Mesenchymal stem cell (in vitro differentiated cells and primary cell): Measurements from ENCODE around the gene SAMSN1.
A peak's percentile ranks its signal among the peaks of the same experiment; 100 is the strongest.

Experiments used
- DNase-seq: peaks from one replicate; pipeline ENCODE4 v3.0.0-alpha.2; 2013
- H2AFZ ChIP-seq: one replicate; pipeline ENCODE4 v1.6.1; 2013; ENCODE audit warnings: low read depth, mild to moderate bottlenecking, control low read depth, inconsistent platforms, low read length, moderate library complexity
- H2AK5ac ChIP-seq: 2 replicates; pipeline ENCODE4 v1.6.1; 2013; ENCODE audit warnings: low read length, moderate library complexity, mild to moderate bottlenecking, inconsistent platforms; ENCODE audit not compliant: severe bottlenecking
- H2BK120ac ChIP-seq: one replicate; pipeline ENCODE4 v1.6.1; 2013; ENCODE audit warnings: low read depth, mild to moderate bottlenecking, inconsistent platforms, low read length, moderate library complexity
- H2BK12ac ChIP-seq, 2 experiments: one replicate each; pipeline ENCODE4 v1.6.1; 2013; ENCODE audit warnings: inconsistent platforms in 2 of 2, low read length in 2 of 2, mild to moderate bottlenecking in 2 of 2, moderate library complexity in 2 of 2, control low read depth in 1 of 2
- H2BK15ac ChIP-seq: one replicate; pipeline ENCODE4 v1.6.1; 2013; ENCODE audit warnings: mild to moderate bottlenecking, low read depth, inconsistent platforms; ENCODE audit not compliant: poor library complexity, severe bottlenecking
- H2BK5ac ChIP-seq: 2 replicates; pipeline ENCODE4 v1.6.1; 2013; ENCODE audit warnings: low read depth, mild to moderate bottlenecking, low read length, control low read depth, inconsistent platforms; ENCODE audit not compliant: poor library complexity, severe bottlenecking
- H3K14ac ChIP-seq, 2 experiments: one replicate each; pipeline ENCODE4 v1.6.1; 2013; ENCODE audit warnings: inconsistent platforms in 2 of 2, low read length in 2 of 2, control low read depth in 1 of 2, mild to moderate bottlenecking in 1 of 2, moderate library complexity in 1 of 2
- H3K18ac ChIP-seq, 2 experiments: one replicate each; pipeline ENCODE4 v1.6.1; 2013; ENCODE audit warnings: inconsistent platforms in 2 of 2, low read length in 2 of 2, control low read depth in 1 of 2, low read depth in 1 of 2, mild to moderate bottlenecking in 1 of 2
- H3K23ac ChIP-seq, 2 experiments: one replicate each; pipeline ENCODE4 v1.6.1; 2013; ENCODE audit warnings: inconsistent platforms in 2 of 2, low read length in 2 of 2, mild to moderate bottlenecking in 2 of 2, moderate library complexity in 2 of 2, control low read depth in 1 of 2
- H3K27ac ChIP-seq: 2 replicates; pipeline ENCODE4 v1.5.1; 2013; ENCODE audit warnings: mild to moderate bottlenecking, moderate library complexity, low read length, control low read depth, inconsistent platforms; ENCODE audit not compliant: poor library complexity, severe bottlenecking
- H3K27me3 ChIP-seq, 2 experiments: 2 replicates each; pipeline versions ENCODE4 v1.6.1 to v1.7.0; 2013; ENCODE audit warnings: low read length in 2 of 2, mild to moderate bottlenecking in 2 of 2, moderate library complexity in 2 of 2, control low read depth in 1 of 2, inconsistent platforms in 1 of 2; ENCODE audit not compliant: control insufficient read depth in 1 of 2, insufficient read depth in 1 of 2
- H3K36me3 ChIP-seq, 2 experiments: 2 replicates each; pipeline versions ENCODE4 v1.6.1 to v1.7.0; 2013; ENCODE audit warnings: low read length in 2 of 2, control low read depth in 1 of 2, inconsistent platforms in 1 of 2, low read depth in 1 of 2, mild to moderate bottlenecking in 1 of 2; ENCODE audit not compliant: insufficient read depth in 2 of 2, control insufficient read depth in 1 of 2
- H3K4ac ChIP-seq, 2 experiments: one replicate each; pipeline ENCODE4 v1.6.1; 2013; ENCODE audit warnings: inconsistent platforms in 2 of 2, low read length in 2 of 2, mild to moderate bottlenecking in 2 of 2, moderate library complexity in 2 of 2, control low read depth in 1 of 2, low read depth in 1 of 2
- H3K4me1 ChIP-seq: 2 replicates; pipeline ENCODE4 v1.6.1; 2013; ENCODE audit warnings: low read depth, low read length, control low read depth; ENCODE audit not compliant: control insufficient read depth, insufficient read depth
- H3K4me2 ChIP-seq: 2 replicates; pipeline ENCODE4 v1.6.1; 2013; ENCODE audit warnings: low read length, mild to moderate bottlenecking, inconsistent platforms; ENCODE audit not compliant: poor library complexity, severe bottlenecking
- H3K4me3 ChIP-seq, 2 experiments: 2 replicates each; pipeline versions ENCODE4 v1.5.1 to v1.7.0; 2013; ENCODE audit warnings: low read length in 2 of 2, mild to moderate bottlenecking in 2 of 2, control low read depth in 1 of 2, low read depth in 1 of 2; ENCODE audit not compliant: insufficient read depth in 1 of 2
- H3K79me1 ChIP-seq: replicated peaks from 2 replicates; pipeline ENCODE4 v1.6.1; 2013; ENCODE audit warnings: mild to moderate bottlenecking, control low read depth, low read length, inconsistent platforms; ENCODE audit not compliant: poor library complexity, severe bottlenecking
- H3K9ac ChIP-seq: 2 replicates; pipeline ENCODE4 v1.7.0; 2013; ENCODE audit warnings: mild to moderate bottlenecking, low read length, moderate library complexity
- H3K9me3 ChIP-seq: 2 replicates; pipeline ENCODE4 v1.7.0; 2013; ENCODE audit warnings: mild to moderate bottlenecking, low read length; ENCODE audit not compliant: control insufficient read depth
- H4K8ac ChIP-seq: one replicate; pipeline ENCODE4 v1.6.1; 2013; ENCODE audit warnings: inconsistent platforms, mild to moderate bottlenecking, low read length, moderate library complexity
- H4K91ac ChIP-seq: one replicate; pipeline ENCODE4 v1.6.1; 2013; ENCODE audit warnings: mild to moderate bottlenecking, low read length, inconsistent platforms
- WGBS: methylation state at CpG from one replicate; pipeline ENCODE4 v1.1.7; 2013; ENCODE audit warnings: mixed read lengths; 5-methylcytosine and 5-hydroxymethylcytosine counted together

Gene SAMSN1

DNA sequence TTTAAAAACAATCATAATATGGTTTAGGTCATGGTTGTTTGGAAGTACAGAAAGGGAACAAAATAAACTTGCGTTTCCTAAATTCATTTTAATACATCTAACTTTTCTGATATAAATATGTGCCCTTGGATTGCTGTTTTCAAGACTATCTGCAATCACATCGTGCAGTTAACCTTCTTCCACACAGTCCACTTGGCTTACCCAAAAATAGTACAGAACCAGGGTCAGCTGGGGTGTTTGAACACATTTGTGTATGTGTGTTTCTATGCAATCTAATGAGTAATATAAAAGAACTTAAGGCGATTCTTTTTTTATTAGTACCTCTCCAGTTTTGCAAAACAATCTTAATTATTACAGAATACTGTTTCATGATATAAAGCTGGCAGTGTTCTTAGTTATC lies 19.9 kb downstream of the SAMSN1 start:
- Histone ChIP-seq H3K14ac (no peak overlapping the region), H3K4me1 (no peaks in the 10 kb centered on the region), H4K8ac (no peak overlapping the region), H3K27ac (no peak overlapping the region), H2BK12ac (no peak overlapping the region), H2BK5ac (no peak overlapping the region), H2AK5ac (no peak overlapping the region), H2BK15ac (no peak overlapping the region), H2BK120ac (no peak overlapping the region), H3K9me3 (no peaks in the 10 kb centered on the region), H2AFZ (no peak overlapping the region), H3K27me3 (no peaks in the 10 kb centered on the region), H3K36me3 (no peaks in the 10 kb centered on the region), H3K79me1 (no peaks in the 10 kb centered on the region), H3K4me2 (no peak overlapping the region), H3K4ac (no peak overlapping the region), H3K23ac (no peak overlapping the region), H4K91ac (no peak overlapping the region), H3K9ac (no peak overlapping the region), H3K4me3 (no peak overlapping the region), H3K18ac (no peak overlapping the region)
- WGBS, result no CpG with 5 or more reads among the region's 3 CpGs
- no peak for DNase-seq

DNA sequence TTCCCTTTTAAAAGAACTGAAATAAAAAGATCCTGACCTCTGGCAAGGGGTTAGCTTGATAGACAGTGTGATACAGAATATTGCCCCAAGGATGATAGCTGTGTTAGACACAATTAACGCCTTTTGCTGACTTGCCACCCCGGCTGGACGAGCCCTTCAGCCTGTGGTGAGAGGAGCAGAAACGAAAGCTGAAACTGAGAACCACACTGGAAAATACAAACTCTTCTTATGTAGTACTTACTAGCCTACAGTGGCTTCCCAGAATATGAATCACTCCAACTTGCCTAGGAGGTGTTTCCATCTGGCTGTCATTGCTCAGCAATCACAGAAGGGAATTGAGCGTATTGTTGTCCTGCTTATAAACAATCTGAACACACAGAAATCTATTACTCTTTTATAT lies 22.9 kb downstream of the SAMSN1 start:
- Histone ChIP-seq H2BK12ac (no peak overlapping the region), H3K18ac (no peak overlapping the region), H3K14ac (no peak overlapping the region), H3K4me1 (no peaks in the 10 kb centered on the region), H2BK15ac (no peak overlapping the region), H2BK5ac (no peak overlapping the region), H3K9ac (no peak overlapping the region), H2BK120ac (no peak overlapping the region), H3K79me1 (no peaks in the 10 kb centered on the region), H3K4ac (no peak overlapping the region), H2AFZ (no peak overlapping the region), H2AK5ac (no peak overlapping the region), H3K4me3 (no peak overlapping the region), H3K36me3 (no peaks in the 10 kb centered on the region), H3K23ac (no peak overlapping the region), H3K4me2 (no peak overlapping the region), H4K8ac (no peak overlapping the region), H4K91ac (no peak overlapping the region), H3K27me3 (no peaks in the 10 kb centered on the region), H3K27ac (no peak overlapping the region), H3K9me3 (no peaks in the 10 kb centered on the region)
- WGBS, result 85% methylated on average over 5 of the region's 5 CpGs
- no peak for DNase-seq

DNA sequence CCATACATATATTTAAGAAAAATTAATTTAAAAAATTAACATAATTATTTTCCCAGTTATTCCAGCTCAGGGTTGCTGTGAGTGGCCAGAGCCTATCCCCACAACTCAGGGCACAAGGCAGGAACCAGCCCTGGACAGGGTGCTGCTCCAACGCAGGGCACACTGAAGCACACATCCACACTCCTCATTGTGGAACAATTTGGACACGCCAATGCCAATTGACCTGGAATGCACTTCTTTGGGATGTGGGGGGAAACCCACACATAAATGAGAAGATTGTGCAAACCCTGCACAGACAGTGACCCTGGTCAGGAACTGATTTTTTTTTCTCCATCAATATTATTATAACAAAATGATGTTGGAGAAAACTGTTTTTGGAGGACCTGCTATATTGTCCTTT lies 23.4 kb downstream of the SAMSN1 start:
- Histone ChIP-seq H3K9ac (no peak overlapping the region), H2BK15ac (no peak overlapping the region), H2BK120ac (no peak overlapping the region), H3K4ac (no peak overlapping the region), H2BK12ac (no peak overlapping the region), H3K4me1 (no peaks in the 10 kb centered on the region), H4K8ac (no peak overlapping the region), H3K9me3 (no peaks in the 10 kb centered on the region), H3K23ac (no peak overlapping the region), H2AFZ (no peak overlapping the region), H3K79me1 (no peaks in the 10 kb centered on the region), H3K14ac (no peak overlapping the region), H2AK5ac (no peak overlapping the region), H3K18ac (peak overlapping the region in 1 of 2 experiments; percentile 57), H2BK5ac (no peak overlapping the region), H3K4me3 (no peak overlapping the region), H3K27me3 (no peaks in the 10 kb centered on the region), H3K36me3 (no peaks in the 10 kb centered on the region), H3K27ac (no peak overlapping the region), H3K4me2 (no peak overlapping the region), H4K91ac (no peak overlapping the region)
- no peak for DNase-seq
- WGBS, result 93% methylated on average over 2 of the region's 2 CpGs

DNA sequence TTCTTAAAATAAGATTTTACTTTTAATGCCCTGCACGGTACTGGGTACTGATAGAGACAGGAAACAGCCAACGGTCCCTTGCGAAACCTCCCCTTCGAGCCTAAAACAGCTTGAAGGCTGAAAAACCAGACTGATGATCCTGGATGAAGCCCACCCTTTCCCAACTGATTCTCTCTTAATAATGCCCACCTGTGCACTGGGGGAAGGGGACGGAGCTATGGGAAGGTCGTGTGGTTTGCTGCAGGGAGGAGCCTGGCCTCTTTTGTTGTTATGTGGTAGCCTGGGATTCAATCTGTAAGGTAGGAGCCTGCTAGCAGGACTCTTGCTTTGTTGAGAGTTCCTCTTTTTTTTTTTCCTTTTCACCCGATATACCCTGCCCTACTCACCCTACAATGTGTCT lies 25.6 kb downstream of the SAMSN1 start:
- DNase-seq, result no peak
- Histone ChIP-seq H2BK15ac (no peak overlapping the region), H3K79me1 (no peaks in the 10 kb centered on the region), H3K4ac (no peak overlapping the region), H2BK120ac (no peak overlapping the region), H2BK12ac (no peak overlapping the region), H3K36me3 (no peaks in the 10 kb centered on the region), H3K4me1 (no peaks in the 10 kb centered on the region), H2AK5ac (no peak overlapping the region), H3K4me3 (no peak overlapping the region), H3K9ac (no peak overlapping the region), H3K18ac (no peak overlapping the region), H2BK5ac (no peak overlapping the region), H3K9me3 (no peaks in the 10 kb centered on the region), H3K23ac (no peak overlapping the region), H2AFZ (no peak overlapping the region), H3K27ac (no peak overlapping the region), H4K8ac (no peak overlapping the region), H3K4me2 (no peak overlapping the region), H3K14ac (no peak overlapping the region), H4K91ac (peak overlapping the region; percentile 50), H3K27me3 (no peaks in the 10 kb centered on the region)
- 78% methylated on average over 5 of the region's 7 CpGs for WGBS
